Hepatocyte (in vitro differentiated cells): Measurements from ENCODE around the gene TNFAIP2. TPM values are rescaled to one million over a fixed set of nuclear protein-coding genes. Genes with fewer than 3 reads are reported as not detected.

Experiments used
- DNase-seq: peaks from one replicate; pipeline ENCODE4 v3.0.0-alpha.2; 2016; ENCODE audit warnings: low spot score
- H2AFZ ChIP-seq: fragments of 200-600 bp; sonication (generic); 2 replicates; pipeline ENCODE4 v1.6.0; 2016; ENCODE audit warnings: antibody characterized with exemption, mild to moderate bottlenecking
- H3K27ac ChIP-seq: fragments of 200-600 bp; sonication (generic); 2 replicates; pipeline ENCODE4 v1.5.1; 2016; ENCODE audit warnings: mild to moderate bottlenecking
- H3K27me3 ChIP-seq: fragments of 200-600 bp; sonication (generic); 2 replicates; pipeline ENCODE4 v1.6.1; 2016
- H3K36me3 ChIP-seq: fragments of 200-600 bp; sonication (generic); replicated peaks from 2 replicates; pipeline ENCODE4 v1.5.1; 2016; ENCODE audit warnings: low read depth; ENCODE audit not compliant: insufficient read depth
- H3K4me1 ChIP-seq: fragments of 200-600 bp; sonication (generic); 2 replicates; pipeline ENCODE4 v1.5.1; 2016; ENCODE audit warnings: mild to moderate bottlenecking, moderate library complexity; ENCODE audit not compliant: insufficient read depth
- H3K4me2 ChIP-seq: fragments of 200-600 bp; sonication (generic); 2 replicates; pipeline ENCODE4 v1.6.0; 2016
- H3K4me3 ChIP-seq: fragments of 200-600 bp; sonication (generic); 2 replicates; pipeline ENCODE4 v1.5.1; 2016; ENCODE audit warnings: mild to moderate bottlenecking
- H3K79me2 ChIP-seq: fragments of 200-600 bp; sonication (generic); 2 replicates; pipeline ENCODE4 v1.6.0; 2017; ENCODE audit warnings: mild to moderate bottlenecking
- H3K9me2 ChIP-seq: fragments of 200-600 bp; sonication (generic); replicated peaks from 2 replicates; pipeline ENCODE4 v1.6.0; 2017; ENCODE audit warnings: mild to moderate bottlenecking; ENCODE audit not compliant: insufficient read depth
- H3K9me3 ChIP-seq: fragments of 200-600 bp; sonication (generic); 2 replicates; pipeline ENCODE4 v1.5.1; 2016; ENCODE audit warnings: low read depth, mild to moderate bottlenecking
- H4K20me1 ChIP-seq: fragments of 200-600 bp; sonication (generic); 2 replicates; pipeline ENCODE4 v1.6.0; 2016; ENCODE audit warnings: mild to moderate bottlenecking; ENCODE audit not compliant: insufficient read depth, poor library complexity, severe bottlenecking
- EZH2 ChIP-seq: fragments of 200-600 bp; sonication (generic); IDR thresholded peaks from 2 replicates; pipeline ENCODE4 v1.6.1; 2016; ENCODE audit warnings: antibody characterized with exemption, mild to moderate bottlenecking, borderline replicate concordance
- EZH2phosphoT487 ChIP-seq: fragments of 200-600 bp; sonication (generic); IDR thresholded peaks from one replicate; pipeline ENCODE4 v1.6.1; 2018; ENCODE audit warnings: antibody characterized with exemption, mild to moderate bottlenecking, low read depth, moderate library complexity; ENCODE audit not compliant: unreplicated experiment, severe bottlenecking
- WGBS: methylation state at CpG from one replicate; pipeline ENCODE4 v1.1.6; 2016; ENCODE audit warnings: low lambda C conversion rate; ENCODE audit errors: missing lambda C conversion rate; 5-methylcytosine and 5-hydroxymethylcytosine counted together
- polyA plus RNA-seq: library from polyadenylated mRNA; unstranded; fragments of >200 nt; fragmentation: Nextera tagmentation; extraction: Ambion mirVana; gene quantifications from 2 replicates; pipeline ENCODE4 v1.2.1, GENCODE V29; 2016
- total RNA-seq: library from RNA; depleted of rRNA; stranded (reverse); fragments of >200 nt; gene quantifications from 2 replicates; pipeline ENCODE4 v1.2.3, GENCODE V29; 2014
- TF ChIP-seq, protein P1 (sequence below): fragments of 200-600 bp; sonication (generic); IDR thresholded peaks from 2 replicates; pipeline ENCODE4 v1.5.1; 2016; ENCODE audit warnings: antibody characterized with exemption, mild to moderate bottlenecking; ENCODE audit not compliant: poor library complexity

The TNFAIP2 gene
- total and polyA plus RNA-seq, 2 experiments from 2014 or later: 14.2 to 16.0 TPM

GRCh38 chr14:103087343-103087835 is 35.9 kb upstream of the TNFAIP2 start:
- H3K9me3 ChIP-seq: no peaks in the 10 kb centered on the region
- no peak for TF ChIP-seq EZH2phosphoT487
- 76% methylated on average over 13 of the region's 13 CpGs for WGBS
- no peak overlapping the region for H2AFZ ChIP-seq
- H3K4me1 ChIP-seq: peaks cover 9% of the 10 kb centered on the region
- H3K4me3 ChIP-seq: no peak overlapping the region
- no peaks in the 10 kb centered on the region for H4K20me1 ChIP-seq
- H3K9me2 ChIP-seq: no peaks in the 10 kb centered on the region
- H3K4me2 ChIP-seq: no peak overlapping the region
- no peak for DNase-seq
- no peaks in the 10 kb centered on the region for H3K36me3 ChIP-seq
- no peaks in the 10 kb centered on the region for H3K79me2 ChIP-seq
- H3K27me3 ChIP-seq: peaks cover 18% of the 10 kb centered on the region
- H3K27ac ChIP-seq: no peak overlapping the region

DNA sequence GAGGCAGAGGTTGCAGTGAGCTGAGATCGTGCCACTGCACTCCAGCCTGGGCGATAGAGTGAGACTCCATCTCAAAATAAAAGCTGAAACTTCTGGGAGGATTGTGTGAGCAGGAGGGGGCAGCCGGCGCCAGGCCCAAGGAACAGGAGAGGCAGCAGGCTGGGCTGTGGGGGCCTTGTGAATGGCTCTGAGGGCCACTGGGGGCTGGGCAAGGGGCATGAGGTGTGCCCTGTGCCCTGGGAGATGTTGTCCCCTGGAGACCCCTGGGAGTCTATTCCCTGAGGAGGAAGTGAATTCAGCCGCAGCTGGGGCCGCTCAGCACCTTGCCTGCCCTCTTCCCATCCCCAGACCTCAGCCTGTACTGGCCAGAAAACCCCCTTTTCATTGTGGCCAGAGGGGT is 34.3 kb upstream of the TNFAIP2 start:
- H3K4me2 ChIP-seq: no peak overlapping the region
- no peaks in the 10 kb centered on the region for H3K9me2 ChIP-seq
- H3K4me3 ChIP-seq: no peak overlapping the region
- TF ChIP-seq EZH2 (no peak), EZH2phosphoT487 (no peak)
- TF ChIP-seq, protein P1, sequence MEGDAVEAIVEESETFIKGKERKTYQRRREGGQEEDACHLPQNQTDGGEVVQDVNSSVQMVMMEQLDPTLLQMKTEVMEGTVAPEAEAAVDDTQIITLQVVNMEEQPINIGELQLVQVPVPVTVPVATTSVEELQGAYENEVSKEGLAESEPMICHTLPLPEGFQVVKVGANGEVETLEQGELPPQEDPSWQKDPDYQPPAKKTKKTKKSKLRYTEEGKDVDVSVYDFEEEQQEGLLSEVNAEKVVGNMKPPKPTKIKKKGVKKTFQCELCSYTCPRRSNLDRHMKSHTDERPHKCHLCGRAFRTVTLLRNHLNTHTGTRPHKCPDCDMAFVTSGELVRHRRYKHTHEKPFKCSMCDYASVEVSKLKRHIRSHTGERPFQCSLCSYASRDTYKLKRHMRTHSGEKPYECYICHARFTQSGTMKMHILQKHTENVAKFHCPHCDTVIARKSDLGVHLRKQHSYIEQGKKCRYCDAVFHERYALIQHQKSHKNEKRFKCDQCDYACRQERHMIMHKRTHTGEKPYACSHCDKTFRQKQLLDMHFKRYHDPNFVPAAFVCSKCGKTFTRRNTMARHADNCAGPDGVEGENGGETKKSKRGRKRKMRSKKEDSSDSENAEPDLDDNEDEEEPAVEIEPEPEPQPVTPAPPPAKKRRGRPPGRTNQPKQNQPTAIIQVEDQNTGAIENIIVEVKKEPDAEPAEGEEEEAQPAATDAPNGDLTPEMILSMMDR: no peak
- H3K36me3 ChIP-seq: no peaks in the 10 kb centered on the region
- no peak for DNase-seq
- 97% methylated on average over 6 of the region's 6 CpGs for WGBS
- peaks cover 8% of the 10 kb centered on the region for H3K4me1 ChIP-seq
- H2AFZ ChIP-seq: no peak overlapping the region
- H3K79me2 ChIP-seq: no peaks in the 10 kb centered on the region
- no peak overlapping the region for H3K27ac ChIP-seq
- peaks cover 16% of the 10 kb centered on the region for H3K27me3 ChIP-seq
- H4K20me1 ChIP-seq: no peaks in the 10 kb centered on the region
- no peaks in the 10 kb centered on the region for H3K9me3 ChIP-seq

DNA sequence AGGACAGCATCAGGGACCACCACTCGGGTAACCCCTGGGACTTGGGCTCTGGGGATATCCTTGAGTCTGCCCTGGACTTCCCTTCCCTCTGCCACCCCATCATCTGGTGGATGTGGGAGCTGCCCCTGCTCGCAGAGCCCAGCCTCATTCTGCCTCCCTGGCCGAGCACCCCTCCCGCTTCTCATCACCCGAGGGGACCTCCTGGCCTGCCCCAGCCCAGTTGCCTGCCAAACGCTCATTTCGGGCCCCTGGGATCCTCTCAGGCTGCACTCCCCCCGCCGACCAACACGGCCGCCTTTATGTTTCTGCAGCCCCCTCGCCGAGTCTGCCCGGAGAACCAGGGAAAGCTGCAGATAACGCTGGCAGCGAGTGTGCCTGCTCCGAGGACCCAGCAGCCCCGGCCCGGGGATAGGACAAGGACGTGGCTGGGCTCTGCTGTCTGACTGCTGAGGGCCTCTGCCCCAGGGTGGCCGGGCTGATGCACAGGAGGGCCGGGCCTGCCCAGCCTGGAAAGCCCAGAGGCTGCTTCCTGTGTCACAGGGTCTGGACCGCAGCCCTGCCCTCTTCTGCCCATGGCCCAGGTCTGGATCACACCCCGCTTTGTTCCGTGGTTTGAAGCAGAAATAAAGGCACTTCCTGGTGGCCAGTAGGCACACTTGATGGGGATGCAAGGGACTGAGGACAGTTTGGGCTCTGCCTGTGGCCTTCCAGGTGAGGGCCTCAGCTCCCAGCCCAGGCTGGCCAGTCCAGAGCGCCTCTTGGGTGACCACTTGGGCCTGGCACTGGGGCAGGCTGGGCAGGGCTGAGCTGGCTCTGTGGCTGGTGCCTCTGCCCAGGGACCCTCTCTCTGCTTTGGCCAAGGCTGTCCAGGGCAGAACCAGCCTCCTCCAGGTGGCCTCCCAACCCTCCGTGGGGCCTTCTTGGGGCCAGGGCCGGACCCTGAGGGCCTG is 33.6 kb upstream of the TNFAIP2 start:
- H3K9me2 ChIP-seq: no peaks in the 10 kb centered on the region
- peaks cover 9% of the 10 kb centered on the region for H3K4me1 ChIP-seq
- no peak overlapping the region for H3K27ac ChIP-seq
- H3K27me3 ChIP-seq: peaks cover 10% of the 10 kb centered on the region
- no peaks in the 10 kb centered on the region for H4K20me1 ChIP-seq
- H3K79me2 ChIP-seq: no peaks in the 10 kb centered on the region
- DNase-seq: no peak
- no peak overlapping the region for H2AFZ ChIP-seq
- TF ChIP-seq EZH2phosphoT487 (no peak), EZH2 (no peak)
- TF ChIP-seq, protein P1: no peak
- H3K4me2 ChIP-seq: no peak overlapping the region
- H3K4me3 ChIP-seq: no peak overlapping the region
- 93% methylated on average over 28 of the region's 28 CpGs for WGBS
- no peaks in the 10 kb centered on the region for H3K36me3 ChIP-seq
- H3K9me3 ChIP-seq: no peaks in the 10 kb centered on the region

DNA sequence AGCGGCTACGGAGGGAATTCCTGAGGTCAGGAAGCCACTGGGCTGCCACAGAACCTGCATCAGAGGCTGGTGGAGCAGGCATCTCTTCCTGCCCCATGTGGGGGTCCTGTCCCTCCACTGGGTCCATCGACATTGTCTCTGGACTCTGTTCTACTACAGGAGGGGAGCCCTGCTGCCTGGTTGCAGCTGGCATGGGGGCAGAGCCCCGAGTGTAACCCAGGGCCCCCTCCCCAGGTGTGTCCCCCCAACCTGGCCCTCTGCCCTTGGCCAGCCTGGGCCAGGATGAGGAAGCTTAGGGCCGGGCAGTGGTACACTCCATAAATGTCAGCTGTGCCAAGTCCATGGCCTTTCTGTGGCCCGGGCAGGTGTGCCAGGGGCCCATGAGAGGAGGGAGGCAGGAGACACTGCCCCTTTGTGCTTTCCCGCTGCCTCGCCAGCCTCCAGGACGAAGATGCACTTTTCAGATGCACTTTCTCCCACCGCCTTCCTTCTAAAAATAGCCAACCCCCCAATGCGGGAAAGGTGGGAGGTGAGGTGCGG is 32.7 kb upstream of the TNFAIP2 start:
- H3K36me3 ChIP-seq: no peaks in the 10 kb centered on the region
- no peaks in the 10 kb centered on the region for H3K9me2 ChIP-seq
- peaks cover under 1% of the 10 kb centered on the region for H3K27me3 ChIP-seq
- no peak for TF ChIP-seq EZH2
- TF ChIP-seq, protein P1: no peak
- no peak for TF ChIP-seq EZH2phosphoT487
- no peaks in the 10 kb centered on the region for H4K20me1 ChIP-seq
- no peaks in the 10 kb centered on the region for H3K9me3 ChIP-seq
- H3K4me1 ChIP-seq: peaks cover 14% of the 10 kb centered on the region
- no peak for DNase-seq
- H3K27ac ChIP-seq: no peak overlapping the region
- 93% methylated on average over 11 of the region's 12 CpGs for WGBS
- H3K79me2 ChIP-seq: no peaks in the 10 kb centered on the region
- H3K4me2 ChIP-seq: no peak overlapping the region
- H3K4me3 ChIP-seq: no peak overlapping the region
- no peak overlapping the region for H2AFZ ChIP-seq
